ENCODE data around the gene PHLDA3.

DNA sequence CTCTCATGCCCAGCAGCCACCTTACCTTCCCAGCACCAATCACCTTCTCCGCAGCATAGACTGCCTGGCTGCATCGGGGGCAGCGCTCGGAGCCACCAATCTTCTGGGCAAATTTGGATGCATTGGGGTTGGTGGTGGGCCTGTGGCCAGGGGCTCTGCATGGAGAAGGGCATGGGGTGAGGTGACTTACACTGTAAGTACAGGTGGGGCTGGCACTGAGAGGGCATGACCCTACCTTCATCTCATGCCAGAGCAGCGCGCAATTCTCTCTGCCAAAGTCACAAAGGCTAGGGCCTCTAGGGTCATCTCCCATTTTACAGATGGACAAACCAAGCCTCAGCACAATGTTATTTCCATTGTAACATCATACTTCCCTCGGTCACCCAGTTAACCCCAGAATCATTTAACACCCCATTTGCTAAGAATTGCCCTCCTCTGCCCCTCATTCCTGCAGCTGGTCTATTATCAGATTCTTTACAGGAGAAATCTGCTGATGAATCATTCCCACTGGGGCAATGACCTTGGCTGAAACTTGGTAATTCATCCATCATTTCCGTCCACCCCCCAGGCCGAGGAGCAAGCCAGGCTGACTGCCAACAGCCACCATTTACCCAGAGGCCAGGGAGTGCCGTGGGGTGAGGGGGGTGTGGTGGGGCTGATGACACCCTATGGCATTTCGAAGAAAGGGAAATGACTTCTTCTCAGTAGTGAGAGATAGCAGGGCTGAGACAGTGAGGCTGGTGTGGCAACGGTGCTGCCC is 20.0 kb upstream of the PHLDA3 start:
- no peak for TF ChIP-seq CTCF (conservative IDR thresholded peaks at IDR 0.05 in 1 of 2, IDR thresholded peaks at IDR 0.05 in 1 of 2; ENCODE audit: low read depth in 1 of 2, low read length in 2 of 2)
- no peak for TF ChIP-seq EZH2 (IDR thresholded peaks at IDR 0.05; ENCODE audit: low read length, missing control alignments)

Measured in fibroblast of lung (primary cell).